Measurements from ENCODE around the gene RNF135.
"Not testable (repeated sequence)": the region's sequence is repeated elsewhere in the genome, so short reads cannot be mapped to it uniquely, and the experiment has no call there.

Gene RNF135

GRCh38 chr17:31003225-31003866 lies 32.5 kb downstream of the RNF135 start:
- peak; percentile 9 for DNase-seq

- DNase-seq = no peak
These were observed 33.3 kb downstream of the RNF135 start for GRCh38 chr17:31004160-31004559.

- DNase-seq = no peak
These were observed 37.0 kb downstream of the RNF135 start for GRCh38 chr17:31007695-31008373.

GRCh38 chr17:31008374-31009041 lies 37.7 kb downstream of the RNF135 start:
- DNase-seq = peak; percentile 63

- peak; percentile 6 for DNase-seq
These were observed 38.3 kb downstream of the RNF135 start for GRCh38 chr17:31009042-31009702.

- DNase-seq = not testable (repeated sequence)
These were observed 39.2 kb downstream of the RNF135 start for GRCh38 chr17:31010014-31010413.

GRCh38 chr17:31013844-31014243 lies 43.0 kb downstream of the RNF135 start:
- DNase-seq = no peak

GRCh38 chr17:31015639-31016038 lies 44.8 kb downstream of the RNF135 start:
- DNase-seq = no peak

GRCh38 chr17:31019004-31019403 lies 48.2 kb downstream of the RNF135 start:
- DNase-seq = no peak

- DNase-seq = not testable (repeated sequence)
These were observed 52.3 kb downstream of the RNF135 start for GRCh38 chr17:31023171-31023570.

- DNase-seq = no peak
These were observed 61.0 kb downstream of the RNF135 start for GRCh38 chr17:31031841-31032240.

- not testable (repeated sequence) for DNase-seq
These were observed 64.8 kb downstream of the RNF135 start for GRCh38 chr17:31035611-31036010.

GRCh38 chr17:31040837-31041236 lies 70.0 kb downstream of the RNF135 start:
- not testable (repeated sequence) for DNase-seq

GRCh38 chr17:31042378-31042777 lies 71.5 kb downstream of the RNF135 start:
- DNase-seq = not testable (repeated sequence)

- peak; percentile 40 for DNase-seq
These were observed 76.1 kb downstream of the RNF135 start for GRCh38 chr17:31046856-31047425.

- no peak for DNase-seq
These were observed 77.3 kb downstream of the RNF135 start for GRCh38 chr17:31048142-31048541.

- DNase-seq = peak; percentile 56
These were observed 77.9 kb downstream of the RNF135 start for GRCh38 chr17:31048780-31049179.
